Mesothelial cell of epicardium (in vitro differentiated cells): ENCODE data around the gene UST. TPM values are rescaled to one million over a fixed set of nuclear protein-coding genes. Genes with fewer than 3 reads are reported as not detected.
"Not testable (repeated sequence)": the region's sequence is repeated elsewhere in the genome, so short reads cannot be mapped to it uniquely, and the experiment has no call there.

ENCODE experiments used
- DNase-seq, 2 experiments: peaks; one replicate each; pipeline ENCODE4 v3.0.0; 2021; ENCODE audit warnings: low spot score in 2 of 2; ENCODE audit not compliant: unreplicated experiment in 2 of 2
- H3K27ac Mint-ChIP-seq: 2 replicates; pipeline ENCODE4 v1.8.0; 2021; ENCODE audit warnings: mixed read lengths
- H3K27me3 Mint-ChIP-seq: 2 replicates; pipeline ENCODE4 v1.8.0; 2021; ENCODE audit warnings: low read depth, mixed read lengths
- H3K36me3 Mint-ChIP-seq: 2 replicates; pipeline ENCODE4 v1.8.0; 2021; ENCODE audit warnings: mixed read lengths
- H3K4me1 Mint-ChIP-seq: 2 replicates; pipeline ENCODE4 v1.8.0; 2021; ENCODE audit warnings: mixed read lengths
- H3K4me3 Mint-ChIP-seq: 2 replicates; pipeline ENCODE4 v1.8.0; 2021; ENCODE audit warnings: mild to moderate bottlenecking, moderate library complexity, mixed read lengths
- H3K9me3 Mint-ChIP-seq: 2 replicates; pipeline ENCODE4 v1.8.0; 2021; ENCODE audit warnings: mixed read lengths
- total RNA-seq: library from RNA; stranded (reverse); gene quantifications from 3 replicates; pipeline ENCODE4 v1.2.1, GENCODE V29; 2021
- TF ChIP-seq, protein P1 (sequence below): fragments of 200-600 bp; sonication (generic); IDR thresholded peaks from one replicate; pipeline ENCODE4 v1.5.0; 2021; ENCODE audit warnings: antibody characterized with exemption; ENCODE audit not compliant: unreplicated experiment

UST gene
- total RNA-seq, 1 donor from 2014 or later = 6.6 TPM

DNA sequence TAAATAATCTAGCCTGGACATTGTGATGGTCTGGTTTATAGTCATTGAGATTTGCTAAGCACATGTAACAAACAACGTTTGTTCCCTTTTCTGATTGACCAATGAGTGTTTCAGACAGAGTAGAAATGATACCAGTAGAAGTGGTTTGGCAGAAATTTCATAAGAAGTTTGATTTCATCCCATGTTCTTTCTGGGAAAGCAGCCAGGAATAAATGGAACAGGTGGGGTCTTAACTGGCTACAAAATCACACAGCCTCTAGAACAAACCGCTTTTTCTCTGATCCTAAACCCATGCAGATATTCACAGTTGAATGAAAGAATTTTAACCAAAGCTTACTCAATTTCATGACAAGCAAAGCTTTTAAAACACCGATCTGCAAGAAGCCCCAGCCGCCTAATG, 227.5 kb downstream of the UST start:
- H3K4me1 Mint-ChIP-seq = peaks cover 4% of the 10 kb centered on the region
- no peak for DNase-seq
- H3K36me3 Mint-ChIP-seq = no peaks in the 10 kb centered on the region
- no peak overlapping the region for H3K27ac Mint-ChIP-seq
- peaks cover 20% of the 10 kb centered on the region for H3K27me3 Mint-ChIP-seq
- no peaks in the 10 kb centered on the region for H3K9me3 Mint-ChIP-seq
- TF ChIP-seq, protein P1, sequence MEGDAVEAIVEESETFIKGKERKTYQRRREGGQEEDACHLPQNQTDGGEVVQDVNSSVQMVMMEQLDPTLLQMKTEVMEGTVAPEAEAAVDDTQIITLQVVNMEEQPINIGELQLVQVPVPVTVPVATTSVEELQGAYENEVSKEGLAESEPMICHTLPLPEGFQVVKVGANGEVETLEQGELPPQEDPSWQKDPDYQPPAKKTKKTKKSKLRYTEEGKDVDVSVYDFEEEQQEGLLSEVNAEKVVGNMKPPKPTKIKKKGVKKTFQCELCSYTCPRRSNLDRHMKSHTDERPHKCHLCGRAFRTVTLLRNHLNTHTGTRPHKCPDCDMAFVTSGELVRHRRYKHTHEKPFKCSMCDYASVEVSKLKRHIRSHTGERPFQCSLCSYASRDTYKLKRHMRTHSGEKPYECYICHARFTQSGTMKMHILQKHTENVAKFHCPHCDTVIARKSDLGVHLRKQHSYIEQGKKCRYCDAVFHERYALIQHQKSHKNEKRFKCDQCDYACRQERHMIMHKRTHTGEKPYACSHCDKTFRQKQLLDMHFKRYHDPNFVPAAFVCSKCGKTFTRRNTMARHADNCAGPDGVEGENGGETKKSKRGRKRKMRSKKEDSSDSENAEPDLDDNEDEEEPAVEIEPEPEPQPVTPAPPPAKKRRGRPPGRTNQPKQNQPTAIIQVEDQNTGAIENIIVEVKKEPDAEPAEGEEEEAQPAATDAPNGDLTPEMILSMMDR = no peak
- H3K4me3 Mint-ChIP-seq = no peak overlapping the region

GRCh38 chr6:148978298-148978697, 231.5 kb downstream of the UST start:
- H3K36me3 Mint-ChIP-seq, H3K4me3 Mint-ChIP-seq, H3K4me1 Mint-ChIP-seq, H3K9me3 Mint-ChIP-seq, H3K27me3 Mint-ChIP-seq, DNase-seq, H3K27ac Mint-ChIP-seq: not testable (repeated sequence)

- Mint-ChIP-seq H3K27me3 (no peaks in the 10 kb centered on the region), H3K4me3 (no peak overlapping the region)
These were observed 232.4 kb downstream of the UST start for GRCh38 chr6:148979014-148979901.

GRCh38 chr6:148980234-148980633, 233.4 kb downstream of the UST start:
- Mint-ChIP-seq H3K9me3 (no peaks in the 10 kb centered on the region), H3K4me1 (peaks cover 18% of the 10 kb centered on the region), H3K27ac (no peak overlapping the region), H3K36me3 (no peaks in the 10 kb centered on the region), H3K4me3 (no peak overlapping the region), H3K27me3 (no peaks in the 10 kb centered on the region)
- TF ChIP-seq, protein P1 = no peak
- no peak for DNase-seq

More at GRCh38 chr6:148979014-148979901, 232.4 kb downstream of the UST start:
- no peaks in the 10 kb centered on the region for H3K9me3 Mint-ChIP-seq
- H3K27ac Mint-ChIP-seq = no peak overlapping the region
- TF ChIP-seq, protein P1 = no peak
- no peaks in the 10 kb centered on the region for H3K36me3 Mint-ChIP-seq
- peaks cover 14% of the 10 kb centered on the region for H3K4me1 Mint-ChIP-seq
- no peak for DNase-seq

DNA sequence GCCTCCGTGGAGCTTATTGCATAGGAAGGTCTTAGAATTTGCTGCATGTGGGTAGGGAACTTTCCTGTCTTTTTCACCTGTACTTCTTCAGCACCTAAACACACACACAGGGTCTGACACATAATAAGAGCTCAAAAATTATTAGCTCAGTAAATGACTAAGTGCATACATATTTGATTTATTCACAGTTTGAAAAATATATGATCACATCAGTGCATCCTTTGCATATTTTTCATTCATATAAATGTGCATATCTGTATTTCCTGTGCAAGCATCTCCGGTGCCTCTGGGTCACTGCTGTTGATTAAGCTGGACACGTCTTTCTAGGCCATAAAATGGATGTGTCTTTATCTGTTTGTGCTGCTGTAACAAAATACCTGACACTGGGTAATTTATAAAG, 234.7 kb downstream of the UST start:
- Mint-ChIP-seq H3K27me3 (no peaks in the 10 kb centered on the region), H3K4me3 (no peak overlapping the region), H3K4me1 (peaks cover 18% of the 10 kb centered on the region), H3K9me3 (no peaks in the 10 kb centered on the region), H3K36me3 (no peaks in the 10 kb centered on the region), H3K27ac (no peak overlapping the region)
- TF ChIP-seq, protein P1 = no peak
- no peak for DNase-seq

DNA sequence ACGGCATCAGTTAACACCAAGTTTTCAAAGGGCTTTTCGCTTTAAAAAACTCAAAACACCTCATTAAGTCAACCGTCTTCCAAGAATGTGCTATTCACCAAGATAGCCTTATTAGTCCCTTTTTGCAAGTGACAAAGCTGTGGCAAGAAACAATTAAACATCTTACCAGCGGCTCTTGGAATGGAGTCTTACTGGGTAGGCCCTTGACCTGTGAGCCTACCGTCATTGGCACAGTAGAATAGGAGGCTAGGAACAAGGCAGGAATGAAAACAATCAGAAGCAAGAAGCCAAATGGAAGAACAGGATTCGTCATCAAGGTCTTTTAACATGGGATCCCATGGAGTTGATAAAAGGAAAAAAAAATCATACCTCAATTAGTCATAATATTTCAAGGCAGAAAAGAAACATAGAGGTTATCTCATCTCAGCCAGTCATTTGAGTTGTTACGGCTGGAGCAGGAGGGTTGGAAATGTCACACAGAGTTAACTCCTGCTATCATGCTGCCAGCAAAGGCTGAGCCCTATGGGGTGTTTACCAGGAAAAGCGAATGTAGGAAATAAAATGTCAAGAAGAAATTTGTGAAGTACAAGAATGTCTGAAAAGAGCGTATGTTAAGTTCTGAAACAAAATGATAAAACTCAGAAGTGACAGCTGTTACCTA, 236.4 kb downstream of the UST start:
- DNase-seq = no peak
- Mint-ChIP-seq H3K9me3 (no peaks in the 10 kb centered on the region), H3K36me3 (peaks cover 4% of the 10 kb centered on the region), H3K4me3 (no peak overlapping the region), H3K27me3 (no peaks in the 10 kb centered on the region), H3K4me1 (peaks cover 18% of the 10 kb centered on the region), H3K27ac (no peak overlapping the region)
- TF ChIP-seq, protein P1 = no peak
